ENCODE measurements around the gene DIABLO.

Gene DIABLO

DNA sequence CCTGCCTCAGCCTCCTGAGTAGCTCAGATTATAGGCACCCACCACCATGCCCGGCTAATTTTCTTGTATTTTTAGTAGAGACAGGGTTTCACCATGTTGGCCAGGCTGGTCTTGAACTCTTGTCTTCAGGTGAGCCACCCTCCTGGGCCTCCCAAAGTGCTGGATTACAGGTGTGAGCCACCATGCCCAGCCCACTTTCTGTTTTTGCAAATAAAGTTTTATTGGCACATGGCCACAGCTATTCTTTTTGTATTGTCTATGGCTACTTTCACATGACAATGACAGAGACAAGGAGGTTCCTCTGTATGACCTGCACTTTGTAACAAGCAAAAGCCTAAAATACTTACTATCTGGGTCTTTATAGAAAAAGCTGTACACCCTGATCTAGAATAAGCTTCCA, 19.7 kb upstream of the DIABLO start:
- no peak for ATAC-seq (ENCODE audit: low read depth)
- no peak overlapping the region for H3K4me3 ChIP-seq (ENCODE audit: severe bottlenecking)
- peaks cover 14% of the 10 kb centered on the region for H3K36me3 ChIP-seq (ENCODE audit: low read depth)
- no peaks in the 10 kb centered on the region for H3K9me3 ChIP-seq (ENCODE audit: severe bottlenecking)
- DNase-seq (ENCODE audit: low spot score) = no peak
- no peaks in the 10 kb centered on the region for H3K27me3 ChIP-seq (ENCODE audit: insufficient read depth, poor library complexity, severe bottlenecking)
- TF ChIP-seq, protein P1, sequence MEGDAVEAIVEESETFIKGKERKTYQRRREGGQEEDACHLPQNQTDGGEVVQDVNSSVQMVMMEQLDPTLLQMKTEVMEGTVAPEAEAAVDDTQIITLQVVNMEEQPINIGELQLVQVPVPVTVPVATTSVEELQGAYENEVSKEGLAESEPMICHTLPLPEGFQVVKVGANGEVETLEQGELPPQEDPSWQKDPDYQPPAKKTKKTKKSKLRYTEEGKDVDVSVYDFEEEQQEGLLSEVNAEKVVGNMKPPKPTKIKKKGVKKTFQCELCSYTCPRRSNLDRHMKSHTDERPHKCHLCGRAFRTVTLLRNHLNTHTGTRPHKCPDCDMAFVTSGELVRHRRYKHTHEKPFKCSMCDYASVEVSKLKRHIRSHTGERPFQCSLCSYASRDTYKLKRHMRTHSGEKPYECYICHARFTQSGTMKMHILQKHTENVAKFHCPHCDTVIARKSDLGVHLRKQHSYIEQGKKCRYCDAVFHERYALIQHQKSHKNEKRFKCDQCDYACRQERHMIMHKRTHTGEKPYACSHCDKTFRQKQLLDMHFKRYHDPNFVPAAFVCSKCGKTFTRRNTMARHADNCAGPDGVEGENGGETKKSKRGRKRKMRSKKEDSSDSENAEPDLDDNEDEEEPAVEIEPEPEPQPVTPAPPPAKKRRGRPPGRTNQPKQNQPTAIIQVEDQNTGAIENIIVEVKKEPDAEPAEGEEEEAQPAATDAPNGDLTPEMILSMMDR (IDR thresholded peaks at IDR 0.05; ENCODE audit: poor library complexity, severe bottlenecking) = no peak
- H3K27ac ChIP-seq (ENCODE audit: poor library complexity, severe bottlenecking) = no peak overlapping the region
- H3K4me1 ChIP-seq (ENCODE audit: insufficient read depth, poor library complexity, severe bottlenecking) = no peaks in the 10 kb centered on the region

DNA sequence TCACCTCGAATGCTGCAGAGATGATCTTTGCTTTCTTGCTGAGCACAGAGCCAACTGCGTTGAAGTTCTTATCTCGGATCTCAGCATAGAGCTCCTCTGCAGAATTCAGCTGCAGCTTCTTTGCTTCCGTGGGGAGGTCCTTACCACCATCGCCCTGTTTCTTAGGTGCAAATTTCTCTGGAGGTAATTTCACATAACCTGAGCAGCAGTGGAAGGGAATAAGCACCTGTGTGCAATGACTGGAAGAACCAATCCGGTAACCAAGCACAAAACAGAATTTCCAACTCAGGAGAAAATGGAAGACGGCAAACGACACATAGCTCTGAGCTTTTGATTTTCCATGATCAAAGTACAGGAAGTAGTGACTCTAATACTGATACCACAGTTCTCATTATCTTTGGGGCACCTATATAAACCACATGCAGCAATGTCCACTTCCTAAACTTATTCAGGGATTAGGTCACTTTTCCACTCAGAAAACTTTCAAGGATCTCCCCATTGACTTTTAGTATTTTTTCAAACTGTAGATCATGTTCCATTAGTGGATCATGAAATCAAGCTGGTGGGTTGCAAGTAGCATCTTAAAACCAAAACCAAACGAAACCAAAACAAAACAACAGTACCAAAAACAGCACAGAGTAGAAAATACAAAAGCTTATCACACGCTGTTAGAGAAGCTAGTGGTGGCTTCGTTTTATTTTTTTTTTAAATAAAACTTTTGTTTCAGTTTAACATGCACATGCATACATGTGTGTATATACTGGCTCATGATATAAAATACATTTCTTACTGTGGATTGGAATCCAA, 18.9 kb upstream of the DIABLO start:
- H3K9me3 ChIP-seq (ENCODE audit: severe bottlenecking) = no peaks in the 10 kb centered on the region
- H3K27ac ChIP-seq (ENCODE audit: poor library complexity, severe bottlenecking) = no peak overlapping the region
- ATAC-seq (ENCODE audit: low read depth) (no peak), DNase-seq (ENCODE audit: low spot score) (no peak)
- peaks cover 11% of the 10 kb centered on the region for H3K36me3 ChIP-seq (ENCODE audit: low read depth)
- TF ChIP-seq, protein P1 (IDR thresholded peaks at IDR 0.05; ENCODE audit: poor library complexity, severe bottlenecking) = no peak
- H3K27me3 ChIP-seq (ENCODE audit: insufficient read depth, poor library complexity, severe bottlenecking) = no peaks in the 10 kb centered on the region
- H3K4me3 ChIP-seq (ENCODE audit: severe bottlenecking) = no peak overlapping the region
- H3K4me1 ChIP-seq (ENCODE audit: insufficient read depth, poor library complexity, severe bottlenecking) = no peaks in the 10 kb centered on the region

DNA sequence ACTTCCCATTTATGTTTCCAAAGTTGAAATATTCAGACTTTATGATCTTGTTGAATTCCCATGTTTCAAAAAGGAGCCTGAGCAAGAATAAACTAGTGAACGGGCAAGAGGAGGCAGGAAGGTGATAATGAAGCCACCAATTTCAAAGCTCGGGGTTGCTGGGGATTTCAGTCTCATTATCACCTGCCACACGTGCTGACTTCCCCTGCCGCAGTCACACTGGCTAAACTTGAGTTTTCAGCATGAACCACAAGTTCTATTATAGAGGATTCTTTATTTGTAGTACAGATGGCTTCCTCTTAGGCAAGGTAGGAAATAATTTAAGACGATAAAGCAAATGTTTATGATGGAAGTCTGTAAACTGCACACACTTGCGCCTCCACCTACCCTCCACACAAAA, 18.1 kb upstream of the DIABLO start:
- H3K27ac ChIP-seq (ENCODE audit: poor library complexity, severe bottlenecking) = no peak overlapping the region
- ATAC-seq (ENCODE audit: low read depth) (no peak), DNase-seq (ENCODE audit: low spot score) (no peak)
- no peak overlapping the region for H3K4me3 ChIP-seq (ENCODE audit: severe bottlenecking)
- H3K4me1 ChIP-seq (ENCODE audit: insufficient read depth, poor library complexity, severe bottlenecking) = peaks cover 2% of the 10 kb centered on the region
- peaks cover 3% of the 10 kb centered on the region for H3K9me3 ChIP-seq (ENCODE audit: severe bottlenecking)
- TF ChIP-seq, protein P1 (IDR thresholded peaks at IDR 0.05; ENCODE audit: poor library complexity, severe bottlenecking) = no peak
- H3K36me3 ChIP-seq (ENCODE audit: low read depth) = peaks cover 7% of the 10 kb centered on the region
- H3K27me3 ChIP-seq (ENCODE audit: insufficient read depth, poor library complexity, severe bottlenecking) = no peaks in the 10 kb centered on the region

DNA sequence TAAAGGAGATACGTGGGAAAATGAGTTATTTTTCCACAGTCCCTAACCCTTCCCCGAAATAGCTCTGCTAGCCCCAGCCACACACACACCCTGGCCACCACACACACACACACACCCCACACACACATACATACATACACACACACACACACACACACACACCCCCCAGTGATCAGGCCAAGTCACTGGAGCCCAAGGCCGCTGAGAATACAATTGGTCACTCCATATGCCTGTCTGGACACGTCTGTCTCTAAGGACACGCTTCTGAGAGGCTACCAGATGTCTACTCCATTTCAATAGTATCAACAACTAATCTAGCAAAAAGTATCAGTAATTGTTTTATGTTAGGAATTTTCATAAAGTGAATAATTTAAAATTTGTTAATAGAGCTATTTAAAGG, 13.0 kb upstream of the DIABLO start:
- no peak overlapping the region for H3K4me3 ChIP-seq (ENCODE audit: severe bottlenecking)
- H3K9me3 ChIP-seq (ENCODE audit: severe bottlenecking) = peaks cover 3% of the 10 kb centered on the region
- H3K36me3 ChIP-seq (ENCODE audit: low read depth) = peaks cover 22% of the 10 kb centered on the region
- H3K27ac ChIP-seq (ENCODE audit: poor library complexity, severe bottlenecking) = no peak overlapping the region
- DNase-seq (ENCODE audit: low spot score) = no peak
- H3K4me1 ChIP-seq (ENCODE audit: insufficient read depth, poor library complexity, severe bottlenecking) = peaks cover 2% of the 10 kb centered on the region
- H3K27me3 ChIP-seq (ENCODE audit: insufficient read depth, poor library complexity, severe bottlenecking) = no peaks in the 10 kb centered on the region
- peak; percentile 67; the same call in 2 of the 3 replicates for ATAC-seq (ENCODE audit: low read depth)
- TF ChIP-seq, protein P1 (IDR thresholded peaks at IDR 0.05; ENCODE audit: poor library complexity, severe bottlenecking) = no peak

DNA sequence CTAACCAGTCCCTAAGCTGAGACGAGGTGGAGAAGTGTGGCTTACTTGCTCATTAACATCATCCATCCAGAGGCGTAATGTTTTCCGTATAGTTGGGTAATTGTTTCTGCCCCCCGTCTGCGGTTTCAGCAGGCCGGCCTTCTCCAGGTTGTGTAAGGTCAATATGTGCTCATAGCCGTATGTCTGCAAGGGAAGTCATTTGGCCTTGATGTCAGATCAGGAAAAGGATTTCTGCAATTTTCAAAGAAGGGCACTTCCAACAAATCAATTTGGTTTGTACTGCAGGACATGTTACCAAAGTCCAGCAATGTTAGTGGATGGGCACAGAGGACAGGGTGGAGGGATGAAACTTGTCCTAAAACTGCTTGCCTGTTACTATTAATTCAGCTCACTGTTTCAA, 9.9 kb upstream of the DIABLO start:
- TF ChIP-seq, protein P1 (IDR thresholded peaks at IDR 0.05; ENCODE audit: poor library complexity, severe bottlenecking) = no peak
- Histone ChIP-seq H3K4me3 (ENCODE audit: severe bottlenecking) (no peak overlapping the region), H3K36me3 (ENCODE audit: low read depth) (peaks cover 26% of the 10 kb centered on the region), H3K4me1 (ENCODE audit: insufficient read depth, poor library complexity, severe bottlenecking) (peaks cover 2% of the 10 kb centered on the region), H3K27me3 (ENCODE audit: insufficient read depth, poor library complexity, severe bottlenecking) (no peaks in the 10 kb centered on the region), H3K27ac (ENCODE audit: poor library complexity, severe bottlenecking) (no peak overlapping the region), H3K9me3 (ENCODE audit: severe bottlenecking) (peaks cover 3% of the 10 kb centered on the region)
- no peak for DNase-seq (ENCODE audit: low spot score)
- no peak for ATAC-seq (ENCODE audit: low read depth)
